ENCODE measurements around the gene LCMT1.
"Not testable (repeated sequence)": the region's sequence is repeated elsewhere in the genome, so short reads cannot be mapped to it uniquely, and the experiment has no call there.

Gene LCMT1

DNA sequence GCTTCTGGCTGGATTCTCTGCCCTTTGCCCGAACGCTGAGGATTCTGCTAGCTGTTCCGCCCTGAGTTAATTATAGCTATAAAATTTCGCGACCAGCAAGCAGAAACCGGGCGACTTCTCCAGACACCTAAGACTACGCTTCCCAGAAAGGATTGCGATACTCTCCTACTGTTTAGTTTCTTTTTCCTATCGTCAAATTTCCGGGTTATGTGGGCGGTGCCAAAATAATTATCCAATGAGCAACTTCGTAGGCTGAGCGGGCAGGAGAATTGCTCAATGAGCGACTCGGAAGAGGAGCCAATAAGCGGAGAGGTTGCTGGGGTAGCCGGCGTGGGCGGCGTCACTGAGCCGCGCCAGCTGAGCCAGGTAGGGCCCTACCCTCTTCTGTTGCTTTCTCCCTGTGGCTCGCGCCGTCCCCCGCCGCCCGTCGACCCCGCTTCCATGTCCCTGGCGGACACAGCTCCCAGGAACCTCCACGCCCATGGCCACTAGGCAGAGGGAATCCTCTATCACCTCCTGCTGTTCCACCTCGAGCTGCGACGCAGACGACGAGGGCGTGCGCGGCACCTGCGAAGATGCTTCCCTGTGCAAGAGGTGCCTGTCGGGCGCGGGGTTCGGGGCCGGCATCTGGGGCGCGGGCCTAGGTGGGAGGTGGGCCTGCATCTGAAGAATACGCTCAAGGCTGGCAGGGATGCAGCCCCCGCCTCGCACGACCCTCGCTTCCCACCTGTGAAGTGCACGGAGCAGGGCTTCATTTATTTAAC, at the start of gene LCMT1:
TSS of gene LCMT1 (plus strand) at position 340 of the 764 bp plus-strand sequence. CDS start at position 482, 142 bp downstream.
- DNase-seq (ENCODE audit: low read depth in 2 of 2) = peak; percentile 96

DNA sequence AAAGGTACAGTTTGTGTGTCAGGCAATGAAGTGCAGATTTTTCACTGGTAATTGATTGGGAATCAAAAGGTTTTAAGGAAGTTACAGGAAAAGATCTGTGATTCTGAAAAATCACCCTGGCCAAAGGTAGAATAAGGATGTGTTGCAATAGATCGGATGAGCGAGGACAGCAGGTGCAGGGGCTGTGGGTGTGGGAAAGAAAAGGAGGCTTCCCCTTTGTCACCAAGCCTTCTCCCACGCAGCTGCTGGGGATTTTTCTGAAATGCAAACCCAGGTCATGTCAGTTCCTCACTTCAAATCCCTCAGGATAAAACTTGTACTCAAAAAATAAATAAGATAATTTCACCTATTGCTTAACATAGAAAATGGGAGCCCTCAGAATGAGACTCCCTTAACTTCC, 48.4 kb upstream of the LCMT1 start:
- DNase-seq (ENCODE audit: low read depth in 2 of 2) = no peak

DNA sequence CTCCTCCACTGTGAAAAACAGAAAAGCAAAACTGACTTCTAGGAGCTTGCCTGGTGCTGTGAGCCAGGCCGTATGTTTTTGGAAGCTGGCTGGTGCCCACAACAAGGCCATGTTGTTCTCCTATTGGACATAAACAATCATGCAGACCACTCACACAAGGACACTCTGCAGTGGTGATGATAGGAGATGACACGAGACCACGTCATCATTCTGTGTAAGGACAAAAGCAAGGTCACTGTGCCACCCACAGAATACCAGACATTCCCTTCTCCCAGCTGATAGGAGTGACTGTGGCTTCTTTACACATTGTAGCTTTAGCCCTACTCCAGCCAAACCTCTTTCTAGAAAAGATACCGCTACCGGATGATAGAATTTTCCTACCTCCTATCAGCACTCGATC, 47.7 kb upstream of the LCMT1 start:
- no peak for DNase-seq (ENCODE audit: low read depth in 2 of 2)

DNA sequence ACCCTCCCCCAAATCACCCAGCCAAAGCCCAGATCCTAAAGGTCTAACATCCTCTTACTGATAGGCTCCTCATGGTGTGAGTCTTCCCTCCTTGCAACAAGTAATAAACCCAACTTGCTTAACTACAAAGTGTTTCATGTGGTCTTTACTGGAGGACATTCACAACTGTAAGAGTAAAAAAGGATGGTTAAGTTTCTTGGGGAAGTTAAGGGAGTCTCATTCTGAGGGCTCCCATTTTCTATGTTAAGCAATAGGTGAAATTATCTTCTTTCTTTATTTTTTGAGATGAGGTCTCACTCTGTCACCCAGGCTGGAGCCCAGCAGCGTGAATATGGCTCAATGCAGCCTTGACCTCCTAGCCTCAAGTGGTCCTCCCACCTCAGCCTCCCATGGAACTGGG, 47.3 kb upstream of the LCMT1 start:
- DNase-seq (ENCODE audit: low read depth in 2 of 2) = not testable (repeated sequence)

DNA sequence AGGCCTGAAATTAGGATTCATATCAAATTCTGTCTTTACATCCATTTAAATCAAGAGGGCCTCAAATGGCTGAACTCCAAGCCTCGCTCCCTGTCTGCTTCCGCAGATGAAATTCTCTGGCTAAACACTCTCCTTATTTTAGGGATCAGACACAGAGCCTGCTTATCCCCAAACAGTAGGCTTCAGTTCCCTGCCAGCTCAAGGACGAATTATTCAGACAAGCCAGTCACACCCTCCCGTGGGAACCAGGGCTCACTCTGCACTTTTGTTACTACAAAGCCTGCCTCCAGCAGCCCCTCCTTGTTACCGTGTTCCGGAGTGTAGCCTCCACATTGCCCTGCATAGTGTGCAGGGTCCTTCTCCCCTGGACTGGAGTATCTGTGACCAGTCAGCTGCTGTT, 46.6 kb upstream of the LCMT1 start:
- DNase-seq (ENCODE audit: low read depth in 2 of 2) = no peak

DNA sequence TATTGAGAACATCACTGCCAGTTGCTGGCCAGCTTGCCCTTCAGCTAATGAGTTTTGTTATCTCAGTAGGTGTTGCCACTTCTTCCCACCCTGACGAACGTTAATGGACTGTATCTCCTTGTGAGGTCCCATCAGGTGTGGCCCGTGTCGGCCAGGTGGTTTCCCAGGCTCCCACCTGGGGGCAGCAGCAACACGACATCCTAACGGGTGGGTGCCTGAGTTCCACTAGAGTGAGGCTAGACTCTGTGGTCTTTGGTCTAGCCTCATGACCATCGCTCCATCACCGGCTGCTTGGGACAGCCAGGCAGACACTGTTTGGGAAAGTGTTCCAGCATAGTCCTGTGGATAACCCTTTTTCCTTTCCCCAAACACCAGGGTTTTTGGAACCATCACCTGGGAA, 45.6 kb upstream of the LCMT1 start:
- DNase-seq (ENCODE audit: low read depth in 2 of 2) = no peak

DNA sequence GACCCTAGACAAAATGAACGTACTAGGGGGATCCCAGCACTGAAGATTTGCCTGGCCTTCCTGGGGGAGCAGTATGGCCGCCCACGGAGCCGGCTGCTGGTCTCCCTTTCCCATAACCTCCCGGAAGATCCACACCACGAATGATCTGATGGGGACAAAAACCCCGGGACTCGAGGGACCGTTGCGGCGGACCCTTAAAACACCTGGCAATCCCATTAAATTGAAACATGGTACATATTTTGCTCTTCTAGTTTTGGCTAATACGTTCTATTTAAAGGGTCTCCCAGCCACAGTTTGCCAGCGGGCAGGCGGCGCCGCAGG, 45.2 kb upstream of the LCMT1 start:
- DNase-seq (ENCODE audit: low read depth in 2 of 2) = no peak

DNA sequence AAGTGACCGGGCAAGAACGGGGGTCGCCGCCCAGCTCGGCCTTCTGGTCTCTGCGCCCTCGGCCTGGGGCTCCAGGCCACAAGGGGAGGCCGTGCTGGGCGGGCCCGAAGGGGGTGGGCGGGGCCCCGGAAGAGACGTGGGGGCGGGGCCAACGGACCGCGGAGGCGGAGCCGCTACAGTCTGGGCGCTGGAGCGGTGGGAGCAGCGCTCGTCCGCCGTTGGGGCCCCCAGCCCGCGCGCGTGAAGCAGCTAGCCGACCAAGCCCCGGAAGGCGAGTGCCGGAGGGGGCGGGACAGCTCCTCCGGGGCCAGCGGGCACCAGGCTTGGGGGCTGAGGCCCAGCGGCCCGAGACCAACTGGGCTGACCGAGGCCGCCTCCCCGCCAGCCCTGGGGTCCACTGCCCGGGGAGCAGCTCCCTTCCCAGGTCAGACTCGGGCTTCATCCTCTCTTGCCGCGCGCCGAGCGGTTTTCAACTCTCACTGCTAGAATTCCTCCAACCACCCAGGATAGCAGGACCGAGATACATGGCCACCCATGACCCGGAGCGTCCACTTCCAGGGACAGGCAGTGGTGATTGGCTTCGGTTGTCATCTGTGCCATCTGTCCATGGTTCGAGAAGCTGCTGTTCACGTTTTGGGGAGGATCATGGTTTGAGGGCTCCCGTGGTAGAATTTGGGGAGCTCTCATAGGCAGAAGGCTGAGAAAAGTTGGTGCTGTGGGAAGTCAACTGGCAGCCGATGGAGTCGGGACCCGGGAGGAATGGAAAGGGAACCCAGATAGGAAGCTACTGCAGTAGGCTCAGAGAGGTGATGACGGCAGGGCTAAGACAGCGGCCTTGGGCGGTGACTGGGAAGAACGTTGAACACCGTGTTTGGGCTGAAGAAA, 44.6 kb upstream of the LCMT1 start:
- peak in 1 of 2 experiments; percentile 31 for DNase-seq (ENCODE audit: low read depth in 2 of 2)

DNA sequence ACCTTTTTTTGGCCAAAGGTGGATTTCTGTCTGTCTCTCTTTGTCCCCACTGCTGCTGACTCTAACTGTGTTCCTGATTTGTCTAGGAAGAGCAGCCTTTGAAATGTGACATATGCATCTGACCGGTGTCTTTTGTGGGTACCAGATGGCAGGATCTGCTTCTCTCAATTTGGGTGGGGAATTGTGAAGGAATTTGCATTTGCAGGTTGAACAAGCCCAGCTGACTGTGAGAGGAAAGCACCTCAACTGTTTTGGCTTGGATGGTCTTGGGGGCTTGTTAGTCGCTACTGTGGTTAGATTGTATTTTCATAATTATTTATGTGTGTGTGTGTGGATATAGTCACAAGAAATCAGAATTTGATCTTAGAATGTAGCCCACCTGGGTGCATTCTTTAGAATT, 37.7 kb upstream of the LCMT1 start:
- no peak for DNase-seq (ENCODE audit: low read depth in 2 of 2)

DNA sequence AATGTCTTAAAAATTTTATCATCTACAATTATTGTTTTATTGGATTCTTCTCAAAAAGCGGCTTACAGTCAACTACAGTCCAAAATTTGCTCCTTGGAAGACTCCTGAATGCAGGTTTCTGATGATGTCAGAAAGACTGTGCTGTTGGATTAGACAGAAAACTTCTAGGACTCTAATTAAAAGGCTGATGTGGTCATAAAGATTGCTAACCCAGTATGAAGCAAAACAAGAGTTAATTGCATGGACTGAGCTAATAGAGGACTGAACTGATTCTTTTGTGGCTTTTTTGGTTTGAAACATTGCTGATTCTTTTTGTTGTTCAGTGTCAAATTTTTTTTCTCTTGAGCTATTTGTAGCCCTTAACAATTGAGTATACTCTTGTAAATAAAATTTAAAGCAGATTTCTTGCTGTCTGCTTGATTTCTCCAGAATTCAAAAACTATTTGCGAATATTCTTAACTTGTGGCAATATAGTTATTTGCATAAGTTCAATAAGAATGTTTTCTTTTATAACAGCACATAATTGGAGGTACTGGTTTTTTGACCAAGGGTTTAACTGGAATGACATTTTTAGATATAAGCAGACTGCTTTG, 33.1 kb upstream of the LCMT1 start:
- DNase-seq (ENCODE audit: low read depth in 2 of 2) = no peak

DNA sequence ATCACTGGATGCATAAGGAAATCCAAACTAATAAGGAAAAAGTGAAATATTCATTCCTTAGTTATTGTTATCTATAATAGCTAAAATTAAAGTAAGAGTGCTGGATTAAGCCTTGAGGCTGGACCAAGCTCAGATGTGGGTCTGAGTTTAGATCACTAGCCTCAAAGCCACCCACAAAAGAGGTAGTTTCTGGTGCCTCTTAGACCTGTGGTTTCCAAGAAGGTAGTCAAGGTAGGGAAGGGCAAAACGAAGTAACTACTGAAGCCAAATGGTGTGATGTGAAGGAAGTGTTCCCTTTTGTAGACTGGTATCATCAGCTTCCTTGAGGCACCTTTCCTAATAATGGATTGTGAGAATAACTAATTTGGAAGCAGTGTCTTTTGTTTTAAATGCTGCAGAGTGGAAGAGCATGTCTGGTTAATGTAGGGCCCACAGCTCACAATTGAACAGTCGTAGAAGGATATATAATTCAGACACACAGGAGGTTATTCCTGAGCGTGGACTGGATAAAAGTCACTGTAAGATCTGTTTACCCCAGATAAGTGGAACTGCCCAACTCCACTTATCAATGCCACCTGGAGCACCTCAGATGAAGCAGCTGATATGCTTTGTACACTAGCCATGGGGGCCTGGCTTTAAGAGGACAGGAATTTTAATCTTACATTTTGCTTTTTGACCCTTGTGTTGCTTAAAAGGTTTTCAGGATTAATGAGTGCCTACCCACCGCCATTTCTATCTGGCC, 31.7 kb upstream of the LCMT1 start:
- no peak for DNase-seq (ENCODE audit: low read depth in 2 of 2)

DNA sequence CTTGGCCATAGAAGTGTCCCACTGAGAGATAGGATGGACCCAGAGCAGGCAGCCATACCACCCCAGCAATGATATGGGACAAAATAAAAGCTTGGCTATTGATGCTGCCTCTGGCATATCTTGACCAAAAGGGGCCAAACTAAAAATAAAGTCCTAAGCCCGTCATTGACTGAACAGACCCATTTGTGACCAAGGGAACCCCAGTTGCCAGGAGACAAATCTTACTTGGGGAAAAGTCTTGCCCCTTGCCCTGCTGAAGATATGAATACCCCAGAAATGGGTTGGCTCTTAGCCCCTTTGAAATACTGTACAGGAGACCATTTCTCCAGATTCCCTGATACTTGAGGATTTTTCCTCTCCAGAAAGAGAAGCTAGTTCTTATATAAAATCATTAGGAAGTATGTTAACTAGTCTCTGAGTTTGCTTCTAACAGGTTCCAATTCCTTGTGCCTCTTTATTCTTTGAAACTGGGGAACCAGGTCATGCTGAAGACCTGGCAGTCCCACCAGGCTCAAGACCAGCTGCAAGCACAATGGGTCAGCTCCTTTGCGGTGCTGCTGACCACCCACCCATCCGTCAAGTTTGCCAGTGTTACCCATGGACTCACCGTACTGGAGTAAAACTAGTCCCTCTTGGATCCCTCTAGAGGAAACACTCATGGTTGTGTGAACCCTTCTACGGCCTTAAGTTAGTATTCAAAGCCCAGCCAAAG, 31.0 kb upstream of the LCMT1 start:
- no peak for DNase-seq (ENCODE audit: low read depth in 2 of 2)

DNA sequence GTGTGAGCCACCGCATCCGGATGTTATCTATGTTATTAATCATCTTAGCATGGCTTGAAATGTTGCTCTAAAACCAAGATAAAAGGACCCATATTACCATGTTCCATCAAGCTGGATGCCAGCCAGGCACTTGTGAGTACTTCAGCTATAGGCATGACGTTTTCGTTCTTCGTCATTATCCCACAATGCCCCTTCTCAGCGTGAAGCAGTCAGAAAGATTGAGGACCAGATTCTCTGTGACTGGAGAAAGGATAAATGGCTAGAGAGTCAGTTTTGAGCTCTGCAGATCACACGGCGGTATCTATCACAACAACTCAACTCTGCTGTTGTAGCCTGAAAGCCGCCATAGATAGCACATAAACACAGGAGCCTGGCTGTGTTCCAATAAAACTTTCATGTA, 29.8 kb upstream of the LCMT1 start:
- no peak for DNase-seq (ENCODE audit: low read depth in 2 of 2)

DNA sequence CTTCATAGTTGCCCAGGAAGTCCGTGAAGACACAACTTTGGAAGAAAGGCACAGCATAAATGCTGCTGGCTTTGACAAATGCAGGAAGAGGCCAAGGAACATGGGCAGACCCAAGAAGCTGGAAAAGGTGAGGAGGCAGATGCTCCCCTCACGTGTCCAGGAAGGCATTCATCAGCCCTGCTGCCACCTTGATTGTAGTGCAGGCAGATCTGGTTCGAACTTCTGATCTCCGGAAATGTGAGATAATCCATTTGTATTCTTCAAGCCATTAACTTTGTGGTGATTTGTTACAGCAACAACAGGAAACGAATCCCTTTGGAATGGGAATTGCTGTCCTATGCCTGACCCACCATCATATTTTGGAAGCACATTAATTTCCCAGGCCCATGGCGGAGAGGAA, 28.5 kb upstream of the LCMT1 start:
- no peak for DNase-seq (ENCODE audit: low read depth in 2 of 2)

DNA sequence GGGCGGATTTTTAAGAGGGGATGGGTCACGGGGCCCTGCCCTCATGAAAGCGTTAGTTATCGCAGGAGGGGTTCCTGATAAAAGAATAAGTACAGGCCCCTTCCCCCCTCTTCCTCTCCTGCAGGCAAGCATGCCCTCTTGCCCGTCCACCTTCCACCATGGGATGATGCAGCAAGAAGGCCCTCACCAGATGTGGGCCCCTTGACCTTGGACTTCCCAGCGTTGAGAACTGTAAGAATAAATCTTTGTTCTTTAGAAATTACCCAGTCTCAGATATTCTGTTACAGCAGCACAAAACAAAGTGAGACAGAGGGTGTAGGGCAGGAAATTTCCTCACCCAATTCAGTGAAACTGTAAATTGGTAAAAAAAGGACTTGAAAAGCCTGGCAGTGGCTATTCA, 27.8 kb upstream of the LCMT1 start:
- DNase-seq (ENCODE audit: low read depth in 2 of 2) = no peak

DNA sequence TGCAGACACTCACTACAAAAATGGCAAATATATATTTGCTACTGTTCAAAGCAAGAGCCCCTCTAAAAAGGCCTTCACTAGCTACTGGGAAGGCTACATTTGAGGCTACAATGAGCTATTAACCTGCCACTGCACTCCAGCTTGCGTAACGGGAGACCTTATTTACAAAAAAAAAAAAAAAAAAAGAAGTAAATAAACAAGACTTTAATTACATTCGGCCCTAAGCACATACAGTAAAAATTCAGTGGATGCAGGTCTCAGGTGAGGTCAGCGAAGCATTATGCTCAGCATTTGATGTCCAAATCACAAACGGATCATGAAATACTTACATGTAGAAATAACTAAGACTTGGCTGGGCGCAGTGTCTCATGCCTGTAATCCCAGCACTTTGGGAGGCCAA, 26.7 kb upstream of the LCMT1 start:
- no peak for DNase-seq (ENCODE audit: low read depth in 2 of 2)

DNA sequence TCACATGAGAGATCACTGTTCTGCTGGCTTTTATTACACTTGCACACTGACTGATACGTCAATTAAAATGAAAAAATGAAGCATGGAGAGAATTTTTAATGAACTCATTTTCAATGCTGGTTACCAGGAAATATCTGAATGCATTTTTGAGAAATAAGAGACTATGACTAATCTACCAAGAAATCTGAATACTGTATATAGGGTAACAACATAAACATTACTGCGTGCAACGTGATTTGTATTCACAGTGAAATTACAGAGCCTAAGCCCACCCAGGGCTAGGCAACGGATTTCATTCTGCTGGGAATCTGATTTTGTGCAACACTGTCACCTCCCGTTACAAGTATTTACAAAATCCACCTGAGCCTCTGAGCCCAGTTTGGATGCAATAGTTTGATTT, 23.8 kb upstream of the LCMT1 start:
- DNase-seq (ENCODE audit: low read depth in 2 of 2) = no peak

DNA sequence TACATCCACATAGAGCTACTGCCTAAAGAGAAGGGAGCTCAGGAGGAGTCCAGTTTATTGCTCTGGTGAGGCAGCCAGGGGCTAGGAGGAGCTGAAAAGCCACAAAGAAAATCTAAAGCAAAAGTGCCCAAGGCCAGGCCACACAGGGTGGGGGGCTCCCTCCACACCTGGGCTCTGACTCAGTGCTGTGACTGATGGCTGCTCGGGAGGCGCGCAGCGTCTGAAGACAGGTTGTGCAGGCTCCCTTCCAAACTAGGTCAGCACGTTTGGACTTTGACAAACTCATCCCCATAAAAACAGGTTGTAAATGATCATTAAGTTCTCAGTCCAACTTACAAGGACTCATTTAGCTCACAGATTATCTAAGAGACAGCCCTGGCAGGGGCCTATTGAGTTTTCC, 22.2 kb upstream of the LCMT1 start:
- DNase-seq (ENCODE audit: low read depth in 2 of 2) = no peak

DNA sequence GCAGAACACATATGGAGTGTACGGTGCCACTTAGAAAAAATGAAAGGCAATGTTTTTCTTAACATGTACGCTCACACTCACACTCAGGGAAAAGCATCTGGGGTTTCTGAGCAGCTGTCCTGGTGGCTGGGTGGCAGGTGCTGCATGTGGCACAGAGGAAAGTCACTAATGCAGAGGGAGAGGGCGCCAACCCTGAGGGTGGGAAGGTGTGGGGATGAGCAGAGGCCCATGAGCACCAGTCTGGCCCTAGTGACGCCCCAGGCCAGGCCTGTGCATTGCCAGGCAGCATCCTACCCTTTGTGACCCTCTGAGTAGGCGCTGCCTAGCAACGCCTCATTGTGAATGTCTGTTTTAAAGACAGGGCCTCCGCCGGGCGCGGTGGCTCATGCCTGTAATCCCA, 19.1 kb upstream of the LCMT1 start:
- no peak for DNase-seq (ENCODE audit: low read depth in 2 of 2)

DNA sequence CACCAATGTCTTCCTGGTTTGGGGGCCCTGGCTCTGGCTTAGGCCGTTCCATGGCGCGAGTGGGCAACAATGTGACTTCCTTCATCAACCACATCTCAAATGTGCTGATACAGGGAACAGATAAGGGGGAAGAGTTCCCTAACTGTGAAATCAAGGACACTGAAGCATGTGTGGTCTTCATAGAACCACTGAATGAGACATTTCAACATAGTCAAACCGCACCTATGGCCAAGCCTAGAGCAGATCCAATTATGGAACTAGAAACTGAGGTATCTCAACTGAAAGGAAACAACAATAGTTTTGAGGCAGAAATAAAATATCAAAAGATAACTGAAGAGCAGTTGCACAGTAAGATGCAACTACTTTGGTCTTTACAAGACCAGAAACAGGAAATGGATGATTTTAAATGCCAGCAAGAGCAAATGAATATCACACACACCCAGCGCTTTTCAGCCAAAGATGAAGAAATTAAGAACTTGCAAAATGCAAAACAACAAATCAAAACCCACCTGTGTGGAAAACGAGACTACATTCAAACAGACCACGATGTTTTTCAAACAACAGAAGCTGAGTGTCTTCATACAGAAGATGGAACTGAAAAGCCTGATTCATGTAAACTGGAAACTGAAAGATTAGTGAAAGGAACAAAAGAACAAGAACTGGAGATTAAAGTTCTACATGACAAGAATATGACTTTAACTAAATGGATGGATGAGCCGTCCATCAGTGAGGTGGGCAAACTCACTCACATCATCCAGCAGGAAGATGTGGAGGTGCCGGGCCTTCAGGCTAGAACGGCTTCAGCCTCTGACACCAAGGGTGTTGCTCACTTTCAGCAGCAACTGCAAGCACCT, 18.1 kb upstream of the LCMT1 start:
- DNase-seq (ENCODE audit: low read depth in 2 of 2) = no peak

DNA sequence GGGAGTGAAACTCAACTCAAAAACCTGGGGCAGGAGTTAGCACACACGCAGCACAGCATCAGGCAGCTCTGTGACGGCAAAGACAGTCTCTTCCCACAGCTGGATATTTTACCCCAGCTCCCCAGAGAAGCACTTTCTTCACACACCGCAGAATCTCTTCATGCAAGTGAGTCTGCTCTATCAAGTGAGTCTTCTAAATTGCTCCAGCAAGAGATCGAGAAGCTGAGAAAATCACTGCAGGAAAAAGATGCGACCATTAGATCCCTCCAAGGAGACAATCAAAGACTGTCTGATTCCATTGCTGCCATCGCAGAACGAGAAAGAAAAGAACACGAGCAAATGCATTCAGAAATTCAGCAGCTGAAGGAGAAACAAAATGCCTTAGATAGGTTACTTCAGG, 16.9 kb upstream of the LCMT1 start:
- no peak for DNase-seq (ENCODE audit: low read depth in 2 of 2)

Data from fibroblast of skin of left quadriceps (primary cell).